Activated CD4-positive, alpha-beta memory T cell treated with anti-CD3 and anti-CD28 coated beads, Interleukin-2, amount 10 ng/mL, durations not matched to agents 7 days and 5 days (primary cell): Measurements from ENCODE around the gene PDS5B. TPM values are rescaled to one million over a fixed set of nuclear protein-coding genes. Genes with fewer than 3 reads are reported as not detected.
A peak's percentile ranks its signal among the peaks of the same experiment; 100 is the strongest.

Experiments
- CTCF ChIA-PET: fragments of 350-600 bp; sonication (Branson Sonifier 250); formaldehyde crosslinking; loops from one replicate; lab custom pipeline; 2021; ENCODE audit warnings: antibody characterized with exemption, inconsistent platforms; lab: Charles Lee
- POLR2A ChIA-PET: fragments of 350-600 bp; sonication (Branson Sonifier 250); formaldehyde crosslinking; loops from one replicate; lab custom pipeline; 2021; ENCODE audit warnings: antibody characterized with exemption; lab: Charles Lee
- DNase-seq: peaks from one replicate; pipeline ENCODE4 v3.0.0-alpha.2; 2020
- H3K27ac Mint-ChIP-seq: one replicate; pipeline ENCODE4 v1.8.0; 2021; ENCODE audit warnings: mild to moderate bottlenecking, mixed read lengths
- H3K27me3 Mint-ChIP-seq: one replicate; pipeline ENCODE4 v1.8.0; 2021; ENCODE audit warnings: mixed read lengths
- H3K36me3 Mint-ChIP-seq: one replicate; pipeline ENCODE4 v1.8.0; 2021; ENCODE audit warnings: low read depth, mixed read lengths
- H3K4me1 Mint-ChIP-seq: one replicate; pipeline ENCODE4 v1.8.0; 2021; ENCODE audit warnings: mixed read lengths
- H3K4me3 Mint-ChIP-seq: one replicate; pipeline ENCODE4 v1.8.0; 2021; ENCODE audit warnings: mild to moderate bottlenecking, mixed read lengths
- H3K9me3 Mint-ChIP-seq: one replicate; pipeline ENCODE4 v1.8.0; 2021; ENCODE audit warnings: mixed read lengths
- total RNA-seq, 2 experiments: library from RNA; stranded (reverse); gene quantifications; one replicate each; pipeline ENCODE4 v1.2.3, GENCODE V29; 2021

The PDS5B gene
- total RNA-seq, 2 experiments from 2014 or later: 59.5 to 60.6 TPM

DNA sequence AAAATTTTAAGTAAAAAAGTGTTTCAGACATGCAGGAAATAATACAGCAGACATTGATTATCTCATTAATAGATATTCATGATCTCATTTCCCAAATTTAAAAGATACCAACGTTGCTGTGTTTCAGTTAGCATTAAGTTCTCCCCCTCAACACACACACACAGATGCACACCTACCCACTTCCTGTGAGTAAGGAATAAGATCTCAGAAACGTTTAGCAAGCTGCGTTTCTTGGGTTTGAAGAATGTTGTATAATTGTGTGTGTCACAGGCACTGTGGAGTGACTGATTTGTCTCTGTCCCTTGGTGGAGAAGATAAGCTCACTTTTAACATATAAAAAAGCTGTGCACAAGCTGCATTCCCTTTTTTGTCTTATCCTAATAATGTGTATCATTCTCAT, 196.8 kb downstream of the PDS5B start:
- peaks cover 14% of the 10 kb centered on the region for H3K4me1 Mint-ChIP-seq
- H3K27me3 Mint-ChIP-seq: no peaks in the 10 kb centered on the region
- ChIA-PET CTCF (interaction anchor here (1.8 kb wide), 1 partner anchor 235 kb away, joined by 4 read pairs; no protein-coding TSS in a partner anchor), POLR2A (no interaction called here)
- peaks cover 24% of the 10 kb centered on the region for H3K36me3 Mint-ChIP-seq
- no peak overlapping the region for H3K27ac Mint-ChIP-seq
- no peaks in the 10 kb centered on the region for H3K9me3 Mint-ChIP-seq
- H3K4me3 Mint-ChIP-seq: no peak overlapping the region
- no peak for DNase-seq

DNA sequence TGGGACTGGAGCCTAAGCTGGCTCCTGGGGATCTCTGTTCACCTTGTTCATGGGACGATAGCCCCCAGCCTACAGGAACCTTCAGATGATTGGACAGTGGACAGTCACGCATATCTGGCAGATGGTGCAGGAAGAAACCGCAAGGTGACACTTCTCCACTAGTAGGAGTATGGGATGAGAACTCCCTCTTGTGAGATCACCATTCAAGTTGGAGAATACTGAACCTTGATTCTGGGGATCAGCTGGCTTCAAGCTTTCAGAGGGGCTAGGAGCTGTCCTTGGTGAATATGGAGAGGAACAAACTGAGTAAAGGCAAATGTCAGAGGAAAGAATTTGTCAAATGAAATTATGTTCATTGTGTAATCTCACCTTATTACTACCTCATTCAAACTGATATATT, 204.5 kb downstream of the PDS5B start:
- no peaks in the 10 kb centered on the region for H3K27me3 Mint-ChIP-seq
- POLR2A ChIA-PET: no interaction called here
- H3K9me3 Mint-ChIP-seq: no peaks in the 10 kb centered on the region
- peaks cover 25% of the 10 kb centered on the region for H3K4me1 Mint-ChIP-seq
- peaks cover 5% of the 10 kb centered on the region for H3K36me3 Mint-ChIP-seq
- DNase-seq: no peak
- CTCF ChIA-PET: interaction anchor here (1.4 kb wide), 1 partner anchor 205 kb away, joined by 3 read pairs; no protein-coding TSS in a partner anchor
- H3K4me3 Mint-ChIP-seq: no peak overlapping the region
- no peak overlapping the region for H3K27ac Mint-ChIP-seq

DNA sequence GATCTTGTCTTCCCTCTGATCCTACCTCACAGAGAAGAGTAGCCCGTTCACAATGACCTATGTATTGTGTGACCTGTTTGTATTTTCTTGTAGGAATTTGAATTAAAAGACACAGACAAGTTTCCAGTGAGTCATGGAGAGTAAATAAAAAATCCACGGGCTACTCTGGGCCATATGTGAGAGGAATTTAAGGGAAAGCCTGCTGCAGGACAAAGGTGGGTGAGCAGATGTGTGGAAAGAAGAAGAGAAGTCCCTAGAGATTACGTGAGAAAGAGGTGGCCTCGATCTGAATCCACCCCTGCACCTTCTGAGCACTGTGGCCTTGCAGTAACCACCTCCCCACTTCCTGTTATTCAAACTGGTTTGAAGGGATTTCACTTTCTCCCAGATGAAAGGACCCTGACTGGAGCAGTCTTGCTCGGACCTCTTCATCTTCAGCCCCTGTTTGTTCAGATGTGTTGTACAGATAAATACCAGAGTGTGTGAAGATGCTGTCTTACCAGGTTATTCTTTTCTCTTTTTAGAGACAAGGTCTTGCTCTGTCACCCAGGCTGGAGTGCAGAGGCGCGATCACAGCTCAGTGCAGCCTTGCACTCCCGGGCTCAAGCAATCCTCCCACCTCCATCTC, 205.4 kb downstream of the PDS5B start:
- POLR2A ChIA-PET: no interaction called here
- Mint-ChIP-seq H3K4me1 (peaks cover 25% of the 10 kb centered on the region), H3K9me3 (no peaks in the 10 kb centered on the region), H3K4me3 (no peak overlapping the region), H3K27ac (no peak overlapping the region), H3K27me3 (no peaks in the 10 kb centered on the region), H3K36me3 (peaks cover 5% of the 10 kb centered on the region)
- CTCF ChIA-PET: interaction anchor here (1.6 kb wide), 1 partner anchor 53 kb away, joined by 3 read pairs; no protein-coding TSS in a partner anchor
- peak; percentile 35 for DNase-seq

DNA sequence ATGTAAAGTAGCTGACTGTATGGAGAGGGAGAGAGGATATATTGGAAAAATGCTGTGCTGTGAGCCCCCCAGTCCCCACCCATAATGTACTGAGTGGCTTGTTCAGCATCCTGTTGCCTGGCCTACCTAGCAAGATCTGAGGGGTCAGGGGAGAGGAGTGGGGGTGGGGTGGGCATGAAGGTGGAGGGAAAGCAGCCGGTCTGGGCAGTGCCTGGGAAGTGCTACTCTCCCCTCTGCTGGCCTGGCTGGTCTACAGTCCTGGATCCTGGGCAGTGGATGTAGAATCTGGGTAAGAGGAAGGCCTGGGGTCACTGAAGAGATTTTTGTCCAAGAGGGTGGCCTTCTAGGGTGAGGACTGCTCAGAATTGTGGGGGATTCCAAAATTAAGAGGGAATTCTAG, 210.5 kb downstream of the PDS5B start:
- no peak for DNase-seq
- Mint-ChIP-seq H3K36me3 (no peaks in the 10 kb centered on the region), H3K27ac (no peak overlapping the region), H3K4me1 (peaks cover 9% of the 10 kb centered on the region), H3K27me3 (peaks cover 4% of the 10 kb centered on the region), H3K4me3 (no peak overlapping the region), H3K9me3 (no peaks in the 10 kb centered on the region)
- ChIA-PET POLR2A (no interaction called here), CTCF (no interaction called here)

DNA sequence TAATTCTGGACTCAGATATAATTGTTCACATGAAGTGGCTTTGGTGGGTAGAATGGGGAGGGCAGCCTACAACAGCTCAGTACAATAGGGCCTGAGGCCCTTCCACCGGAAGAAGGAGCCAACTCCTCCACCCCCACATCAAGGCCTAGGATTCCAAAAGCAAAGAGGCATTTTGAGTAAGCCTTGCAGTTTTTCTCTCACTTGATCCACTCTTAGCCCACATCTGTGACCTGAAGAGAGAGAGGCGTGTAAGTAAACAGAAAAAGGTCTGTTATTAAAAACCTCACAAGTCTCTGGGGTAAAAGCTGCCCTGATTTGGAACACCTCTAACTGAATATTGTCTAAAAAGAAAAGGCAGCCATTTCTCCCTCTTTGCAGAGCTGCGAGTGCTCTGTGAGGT, 215.9 kb downstream of the PDS5B start:
- POLR2A ChIA-PET: no interaction called here

DNA sequence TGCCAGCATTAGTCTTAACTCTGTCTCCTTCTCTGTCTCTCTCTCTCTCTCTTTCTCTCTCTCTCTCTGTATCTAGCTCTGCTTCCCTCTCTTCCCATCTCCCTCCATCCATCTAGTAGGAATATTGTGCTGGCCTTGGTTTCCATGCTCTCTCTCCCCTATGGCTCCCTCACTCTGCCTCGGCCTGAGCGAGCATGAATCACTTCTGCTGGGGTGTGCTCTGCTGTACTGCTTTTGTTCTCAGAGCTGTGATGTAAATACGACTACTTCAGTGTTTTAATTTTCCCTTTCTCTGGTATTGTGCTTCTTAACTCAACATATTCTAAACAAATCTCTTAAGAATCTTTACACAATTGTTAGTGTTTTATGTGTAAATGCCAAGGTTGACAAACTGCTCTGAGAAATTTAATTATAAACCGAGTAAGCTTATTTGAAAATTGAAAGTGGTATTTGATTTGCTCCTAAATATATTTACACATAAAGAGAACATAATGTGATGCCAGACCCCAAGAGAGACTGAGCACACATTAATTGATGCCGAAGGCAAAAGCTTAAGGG, 218.5 kb downstream of the PDS5B start:
- POLR2A ChIA-PET: no interaction called here
- Mint-ChIP-seq H3K36me3 (no peaks in the 10 kb centered on the region), H3K27ac (no peak overlapping the region), H3K27me3 (peaks cover 15% of the 10 kb centered on the region), H3K9me3 (no peaks in the 10 kb centered on the region), H3K4me3 (no peak overlapping the region), H3K4me1 (no peaks in the 10 kb centered on the region)
- DNase-seq: no peak
- CTCF ChIA-PET: no interaction called here

More for the DNA sequence above, 215.9 kb downstream of the PDS5B start:
- H3K9me3 Mint-ChIP-seq: no peaks in the 10 kb centered on the region
- no peak for DNase-seq
- no peaks in the 10 kb centered on the region for H3K36me3 Mint-ChIP-seq
- no peak overlapping the region for H3K4me3 Mint-ChIP-seq
- H3K27me3 Mint-ChIP-seq: peaks cover 18% of the 10 kb centered on the region
- CTCF ChIA-PET: no interaction called here
- H3K27ac Mint-ChIP-seq: no peak overlapping the region
- H3K4me1 Mint-ChIP-seq: no peaks in the 10 kb centered on the region

DNA sequence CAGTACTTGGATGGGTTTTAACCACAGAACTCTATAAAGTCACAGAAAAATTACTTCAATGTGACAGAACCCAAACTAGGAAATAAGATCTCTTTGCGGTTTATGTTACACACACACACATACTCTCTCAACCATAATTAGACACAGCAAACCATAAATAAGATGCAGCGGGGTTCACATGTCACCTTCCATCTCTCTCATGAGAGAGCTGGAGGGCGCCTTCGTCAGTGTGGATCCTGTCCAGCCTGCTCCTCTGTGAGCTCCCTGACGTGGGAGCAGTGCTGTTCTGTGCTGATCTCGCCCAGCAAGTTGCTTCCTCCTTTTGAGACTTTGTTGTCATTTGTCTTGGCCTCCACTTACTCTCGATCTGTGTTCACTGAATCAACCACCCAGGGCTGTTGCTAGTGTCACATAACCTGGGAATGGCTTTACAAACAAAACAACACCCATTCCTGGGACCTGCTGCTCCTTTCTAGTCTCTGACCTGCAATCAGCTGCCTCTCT, 225.1 kb downstream of the PDS5B start:
- H3K9me3 Mint-ChIP-seq: peaks cover 2% of the 10 kb centered on the region
- ChIA-PET POLR2A (interaction anchor here (0.6 kb wide), 1 partner anchor 75 kb away, joined by 3 read pairs; no protein-coding TSS in a partner anchor), CTCF (no interaction called here)
- H3K27ac Mint-ChIP-seq: no peak overlapping the region
- H3K4me1 Mint-ChIP-seq: peaks cover 8% of the 10 kb centered on the region
- no peak overlapping the region for H3K4me3 Mint-ChIP-seq
- no peak for DNase-seq
- no peaks in the 10 kb centered on the region for H3K36me3 Mint-ChIP-seq
- H3K27me3 Mint-ChIP-seq: peaks cover 11% of the 10 kb centered on the region

DNA sequence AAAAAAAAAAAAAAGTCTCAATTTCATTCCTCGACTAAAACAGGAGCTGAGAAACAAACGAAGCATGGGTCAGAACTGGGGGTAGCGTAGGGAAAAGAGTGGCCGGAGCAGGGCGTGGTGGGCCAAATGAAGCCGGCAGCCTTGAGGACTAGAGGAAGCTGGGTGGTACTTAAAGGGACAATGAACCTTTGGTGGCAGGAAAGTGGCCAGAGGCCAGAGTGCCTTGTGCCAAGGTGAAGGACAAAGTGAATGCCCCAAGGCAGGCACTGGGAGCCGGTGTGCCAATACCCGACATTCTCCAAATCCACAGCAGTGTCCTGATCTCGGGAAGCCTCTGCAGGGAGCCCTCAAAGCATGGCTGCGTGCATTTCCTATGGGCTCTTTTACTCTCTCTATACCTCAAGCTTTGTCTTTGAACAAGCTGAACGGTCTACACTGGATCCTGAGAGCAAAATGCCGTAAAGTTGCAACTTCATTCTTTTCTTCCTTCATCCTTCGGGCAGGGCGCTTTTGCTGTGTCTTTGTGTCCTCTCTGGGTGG, 235.0 kb downstream of the PDS5B start:
- H3K36me3 Mint-ChIP-seq: no peaks in the 10 kb centered on the region
- no peaks in the 10 kb centered on the region for H3K9me3 Mint-ChIP-seq
- H3K4me3 Mint-ChIP-seq: no peak overlapping the region
- CTCF ChIA-PET: no interaction called here
- DNase-seq: no peak
- POLR2A ChIA-PET: interaction anchor here (0.7 kb wide), 1 partner anchor 34 kb away, joined by 3 read pairs; no protein-coding TSS in a partner anchor
- no peaks in the 10 kb centered on the region for H3K4me1 Mint-ChIP-seq
- no peak overlapping the region for H3K27ac Mint-ChIP-seq
- H3K27me3 Mint-ChIP-seq: peaks cover 18% of the 10 kb centered on the region

DNA sequence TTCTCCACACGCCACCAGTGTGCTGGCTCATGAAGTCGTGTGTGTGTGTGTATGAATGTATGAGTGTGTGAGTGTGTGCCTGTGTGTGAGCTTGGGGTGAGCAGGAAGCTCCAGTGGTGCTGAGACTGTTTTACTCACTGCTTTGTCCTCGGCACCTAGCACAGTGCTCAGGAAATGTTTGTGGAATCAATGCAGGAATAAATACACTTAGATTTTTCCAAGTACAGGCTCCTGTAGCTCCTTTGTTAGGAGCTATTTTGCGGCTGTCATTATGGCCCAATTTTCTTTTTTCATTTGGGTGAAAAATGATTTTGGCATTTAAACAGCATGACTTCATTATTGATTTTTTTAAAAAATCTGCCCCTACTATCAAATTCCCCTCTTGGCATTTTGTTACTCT, 236.5 kb downstream of the PDS5B start:
- H3K27me3 Mint-ChIP-seq: peaks cover 12% of the 10 kb centered on the region
- CTCF ChIA-PET: no interaction called here
- DNase-seq: no peak
- H3K27ac Mint-ChIP-seq: no peak overlapping the region
- no peak overlapping the region for H3K4me3 Mint-ChIP-seq
- no peaks in the 10 kb centered on the region for H3K36me3 Mint-ChIP-seq
- H3K4me1 Mint-ChIP-seq: no peaks in the 10 kb centered on the region
- POLR2A ChIA-PET: no interaction called here
- no peaks in the 10 kb centered on the region for H3K9me3 Mint-ChIP-seq

DNA sequence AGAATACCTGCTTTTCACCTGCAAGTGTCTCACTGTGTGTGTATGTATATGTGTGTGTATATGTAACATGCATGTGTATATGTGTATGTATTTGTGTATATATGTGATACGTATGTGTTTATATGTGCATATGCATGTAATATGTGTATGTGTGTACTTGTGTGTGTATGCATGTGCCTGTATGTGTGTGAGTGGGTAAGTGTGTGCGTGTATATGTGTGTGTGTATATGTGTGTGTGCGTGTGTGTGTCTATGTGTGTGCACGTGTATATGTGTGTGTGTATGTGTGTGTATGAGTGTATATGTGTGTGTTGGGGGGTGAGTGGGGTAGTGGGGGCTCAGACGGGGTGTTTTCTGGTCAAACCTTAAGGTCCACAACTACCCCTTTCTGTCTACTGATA, 237.3 kb downstream of the PDS5B start:
- no peaks in the 10 kb centered on the region for H3K9me3 Mint-ChIP-seq
- no peak for DNase-seq
- no peak overlapping the region for H3K27ac Mint-ChIP-seq
- no peaks in the 10 kb centered on the region for H3K36me3 Mint-ChIP-seq
- no peaks in the 10 kb centered on the region for H3K4me1 Mint-ChIP-seq
- no peak overlapping the region for H3K4me3 Mint-ChIP-seq
- POLR2A ChIA-PET: no interaction called here
- CTCF ChIA-PET: no interaction called here
- H3K27me3 Mint-ChIP-seq: peaks cover 7% of the 10 kb centered on the region

DNA sequence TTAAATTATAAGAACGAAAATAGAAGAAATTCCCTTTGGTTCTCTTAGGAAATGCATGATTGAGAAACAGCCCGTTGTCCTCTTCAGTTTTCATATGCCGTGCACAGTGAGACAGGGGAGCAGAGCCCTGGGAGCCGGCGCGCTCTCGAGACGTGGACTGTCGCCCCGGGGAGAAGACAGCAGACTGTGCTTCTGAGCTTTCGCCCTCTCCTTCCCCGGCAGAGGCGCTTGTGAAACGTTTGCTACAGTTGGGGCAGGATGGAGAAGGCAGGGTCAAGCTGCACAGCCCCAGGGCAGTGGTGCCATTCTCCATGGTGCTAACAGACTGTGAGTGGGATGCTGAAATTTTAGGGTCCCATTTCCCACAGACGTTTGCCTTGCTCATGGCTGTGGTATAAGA, 237.8 kb downstream of the PDS5B start:
- Mint-ChIP-seq H3K27ac (no peak overlapping the region), H3K4me3 (no peak overlapping the region), H3K9me3 (no peaks in the 10 kb centered on the region), H3K36me3 (no peaks in the 10 kb centered on the region), H3K4me1 (no peaks in the 10 kb centered on the region), H3K27me3 (peaks cover 7% of the 10 kb centered on the region)
- no peak for DNase-seq
- CTCF ChIA-PET: no interaction called here
- POLR2A ChIA-PET: no interaction called here

DNA sequence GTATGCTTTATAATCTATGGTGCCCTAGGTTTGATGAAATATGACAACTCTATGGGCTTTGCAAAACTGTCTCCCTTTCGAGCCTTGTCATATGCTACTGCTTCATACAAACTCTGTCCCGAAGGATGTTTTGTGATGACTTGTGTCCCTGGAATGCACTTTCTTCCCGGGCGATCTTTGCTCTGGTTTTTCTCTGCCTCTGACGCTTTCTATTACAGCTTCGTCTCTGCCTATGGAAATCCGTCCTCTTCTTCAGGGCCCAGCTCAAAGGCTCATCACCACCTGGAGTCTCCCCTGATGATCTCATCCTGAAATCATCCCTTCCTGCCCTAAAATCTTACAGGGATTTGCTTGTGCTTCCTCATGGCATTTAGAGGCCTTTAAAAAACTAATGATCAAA, 238.4 kb downstream of the PDS5B start:
- Mint-ChIP-seq H3K4me1 (no peaks in the 10 kb centered on the region), H3K4me3 (no peak overlapping the region), H3K9me3 (no peaks in the 10 kb centered on the region), H3K36me3 (no peaks in the 10 kb centered on the region), H3K27ac (no peak overlapping the region), H3K27me3 (peaks cover 5% of the 10 kb centered on the region)
- ChIA-PET CTCF (no interaction called here), POLR2A (no interaction called here)
- no peak for DNase-seq

DNA sequence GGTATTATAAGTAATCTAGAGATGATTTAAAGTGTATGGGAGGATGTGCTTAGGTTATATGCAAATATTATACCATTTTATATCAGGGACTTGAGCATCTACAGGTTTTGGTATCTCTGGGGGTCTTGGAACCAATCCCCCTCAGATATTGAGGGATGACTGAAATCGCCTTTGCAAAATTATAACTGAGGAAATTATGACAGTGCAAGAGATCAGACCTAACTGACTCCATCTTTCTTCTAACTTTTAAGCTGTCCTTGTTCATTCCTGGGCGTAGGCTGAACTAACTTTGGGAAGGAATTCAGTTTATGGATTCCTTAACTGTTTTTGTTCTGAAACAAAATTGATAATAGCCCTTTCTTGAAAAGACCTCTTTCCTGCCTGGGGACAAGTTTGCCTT, 239.2 kb downstream of the PDS5B start:
- no peak for DNase-seq
- ChIA-PET POLR2A (no interaction called here), CTCF (no interaction called here)
- Mint-ChIP-seq H3K36me3 (no peaks in the 10 kb centered on the region), H3K4me1 (no peaks in the 10 kb centered on the region), H3K27ac (no peak overlapping the region), H3K4me3 (no peak overlapping the region), H3K9me3 (no peaks in the 10 kb centered on the region), H3K27me3 (peaks cover 4% of the 10 kb centered on the region)
